GM10266 (cell line): ENCODE measurements around the gene ANTXR2.
A peak's percentile ranks its signal among the peaks of the same experiment; 100 is the strongest.
"Not testable (repeated sequence)": the region's sequence is repeated elsewhere in the genome, so short reads cannot be mapped to it uniquely, and the experiment has no call there.

Source experiments
- DNase-seq: peaks from one replicate; pipeline ENCODE4 v3.0.0; 2012; ENCODE audit errors: extremely low spot score
- TF ChIP-seq, protein P1 (sequence below): IDR thresholded peaks from 2 replicates; pipeline ENCODE4 v1.5.1; 2012; ENCODE audit warnings: mild to moderate bottlenecking, low read depth; ENCODE audit not compliant: control insufficient read depth, insufficient read depth; ENCODE audit errors: missing control alignments

Gene ANTXR2

DNA sequence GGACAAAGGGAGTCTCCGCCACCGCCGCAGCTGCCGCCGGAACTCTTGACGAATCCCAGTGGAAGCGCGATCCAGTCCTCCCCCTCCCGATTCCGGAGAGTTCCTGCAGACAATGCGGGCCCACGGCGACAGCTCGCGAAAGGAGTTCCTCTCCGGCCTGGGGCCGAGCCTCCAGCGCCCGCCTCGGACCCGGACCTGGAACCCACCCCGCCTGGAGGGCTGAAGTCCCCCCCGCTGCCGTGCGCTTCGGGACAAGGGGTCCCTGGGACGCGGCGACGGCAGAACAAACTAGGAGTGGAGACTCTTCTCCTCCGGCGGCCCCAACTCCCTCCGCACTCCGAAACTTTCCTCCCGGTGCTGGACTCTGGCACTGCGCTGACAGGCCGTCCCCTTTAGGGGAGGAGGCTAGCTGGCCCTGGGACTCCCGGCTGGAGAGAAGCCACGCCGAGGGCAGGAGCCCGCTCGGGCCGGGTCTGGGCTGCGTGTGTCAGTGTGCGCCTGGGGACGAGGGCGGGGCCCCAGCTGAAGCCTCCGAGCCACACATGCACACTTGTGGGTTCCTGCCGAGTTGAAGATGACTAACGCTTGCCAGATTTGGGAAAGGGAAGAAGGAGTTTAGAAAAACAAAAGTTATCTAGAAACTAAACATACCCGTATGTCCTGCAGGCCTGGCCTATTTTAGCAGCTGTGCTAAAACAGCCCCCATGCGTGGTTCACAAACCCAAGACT is at the start of gene ANTXR2:
Gene ANTXR2 (minus strand): TSS at position 486 of the 729 bp plus-strand sequence. CDS start 669 bp downstream, outside the sequence.
- TF ChIP-seq, protein P1, sequence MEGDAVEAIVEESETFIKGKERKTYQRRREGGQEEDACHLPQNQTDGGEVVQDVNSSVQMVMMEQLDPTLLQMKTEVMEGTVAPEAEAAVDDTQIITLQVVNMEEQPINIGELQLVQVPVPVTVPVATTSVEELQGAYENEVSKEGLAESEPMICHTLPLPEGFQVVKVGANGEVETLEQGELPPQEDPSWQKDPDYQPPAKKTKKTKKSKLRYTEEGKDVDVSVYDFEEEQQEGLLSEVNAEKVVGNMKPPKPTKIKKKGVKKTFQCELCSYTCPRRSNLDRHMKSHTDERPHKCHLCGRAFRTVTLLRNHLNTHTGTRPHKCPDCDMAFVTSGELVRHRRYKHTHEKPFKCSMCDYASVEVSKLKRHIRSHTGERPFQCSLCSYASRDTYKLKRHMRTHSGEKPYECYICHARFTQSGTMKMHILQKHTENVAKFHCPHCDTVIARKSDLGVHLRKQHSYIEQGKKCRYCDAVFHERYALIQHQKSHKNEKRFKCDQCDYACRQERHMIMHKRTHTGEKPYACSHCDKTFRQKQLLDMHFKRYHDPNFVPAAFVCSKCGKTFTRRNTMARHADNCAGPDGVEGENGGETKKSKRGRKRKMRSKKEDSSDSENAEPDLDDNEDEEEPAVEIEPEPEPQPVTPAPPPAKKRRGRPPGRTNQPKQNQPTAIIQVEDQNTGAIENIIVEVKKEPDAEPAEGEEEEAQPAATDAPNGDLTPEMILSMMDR = no peak
- peak; percentile 57 for DNase-seq

DNA sequence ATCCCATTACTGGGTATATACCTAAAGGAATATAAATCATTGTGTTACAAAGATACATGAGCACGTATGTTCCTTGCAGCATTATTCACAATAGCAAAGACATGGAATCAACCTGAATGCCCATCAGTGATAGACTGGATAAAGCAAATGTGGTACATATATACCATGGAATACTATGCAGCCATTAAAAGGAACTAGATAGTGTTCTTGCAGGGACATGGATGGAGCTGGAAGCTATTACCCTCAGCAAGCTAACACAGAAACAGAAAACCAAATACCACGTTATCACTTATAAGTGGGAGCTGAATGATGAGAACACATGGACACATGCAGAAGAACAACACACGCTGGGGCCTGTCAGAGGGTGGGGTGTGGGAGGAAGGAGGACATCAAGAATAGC is 48.8 kb upstream of the ANTXR2 start:
- DNase-seq = not testable (repeated sequence)

- not testable (repeated sequence) for DNase-seq
These were observed 46.6 kb upstream of the ANTXR2 start for GRCh38 chr4:80119620-80120019.

- TF ChIP-seq, protein P1 = no peak
- DNase-seq = no peak
These were observed 43.5 kb upstream of the ANTXR2 start for GRCh38 chr4:80116516-80116915.

DNA sequence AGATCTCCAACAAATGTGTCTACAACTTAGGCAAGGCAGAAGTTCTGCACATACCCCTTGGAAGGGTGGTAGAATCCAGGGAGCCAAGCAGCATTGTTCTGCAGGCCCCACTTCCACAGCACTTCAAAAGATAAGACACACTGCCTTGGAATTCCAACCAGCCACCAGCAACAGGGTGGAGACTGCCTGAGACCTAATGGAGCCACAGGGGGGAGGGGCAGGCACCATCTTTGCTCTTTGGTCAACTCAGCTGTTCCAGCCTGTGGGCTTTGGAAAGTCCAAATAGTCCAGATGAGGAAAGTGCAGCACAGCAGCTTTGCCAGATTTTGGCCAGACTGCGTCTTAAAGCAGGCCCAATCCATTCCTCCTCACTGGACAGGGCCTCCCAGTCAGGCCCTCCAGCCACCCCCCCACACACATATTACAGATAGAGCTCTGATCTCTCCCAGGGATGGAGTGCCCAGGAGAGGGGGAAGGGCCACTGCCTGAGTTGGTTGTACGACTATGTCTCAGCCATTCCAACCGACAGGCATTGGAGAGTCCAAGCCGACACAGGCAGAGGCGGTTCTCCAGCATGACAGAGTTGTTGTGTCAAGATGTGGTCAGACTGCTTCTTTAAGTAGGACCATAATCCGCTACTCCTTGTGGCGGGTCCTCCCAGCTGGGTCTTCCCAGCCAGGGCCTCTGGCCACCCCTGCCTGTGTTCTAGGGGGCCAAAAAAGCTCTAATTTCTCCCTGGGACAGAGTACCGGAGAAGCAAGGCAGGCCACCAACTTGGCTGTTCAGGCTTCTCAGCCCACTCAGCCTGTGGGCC is 42.5 kb upstream of the ANTXR2 start:
- TF ChIP-seq, protein P1 = no peak
- no peak for DNase-seq

GRCh38 chr4:80114732-80115265 is 41.8 kb upstream of the ANTXR2 start:
- no peak for DNase-seq
- TF ChIP-seq, protein P1 = no peak

- TF ChIP-seq, protein P1 = no peak
- DNase-seq = no peak
These were observed 40.6 kb upstream of the ANTXR2 start for GRCh38 chr4:80113615-80114014.

DNA sequence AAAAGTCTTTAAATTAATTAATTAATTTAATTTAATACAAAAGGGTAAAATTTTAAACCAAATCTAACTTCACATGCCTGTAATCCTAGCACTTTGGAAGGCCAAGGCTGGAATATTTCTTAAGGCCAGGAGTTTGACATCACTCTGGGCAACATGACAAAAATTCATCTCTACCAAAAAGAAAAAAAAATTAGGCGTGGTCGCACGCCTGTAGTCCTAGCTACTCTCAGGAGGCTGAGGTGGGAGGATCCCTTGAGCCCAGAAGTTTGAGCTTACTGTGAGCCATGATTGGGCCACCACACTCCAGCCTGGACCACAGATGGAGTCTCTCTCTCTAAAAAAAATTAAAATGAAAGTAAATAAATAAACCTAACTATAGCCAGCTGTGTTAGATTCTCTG is 39.2 kb upstream of the ANTXR2 start:
- TF ChIP-seq, protein P1 = no peak
- no peak for DNase-seq
